GM19035 (cell line): Measurements from ENCODE around the gene NEUROD1.

ENCODE experiments used
- ATAC-seq: cut with Tn5 transposase; IDR thresholded peaks from one replicate; pipeline ENCODE4 v1.9.1; 2021; ENCODE audit not compliant: unreplicated experiment

The NEUROD1 gene

DNA sequence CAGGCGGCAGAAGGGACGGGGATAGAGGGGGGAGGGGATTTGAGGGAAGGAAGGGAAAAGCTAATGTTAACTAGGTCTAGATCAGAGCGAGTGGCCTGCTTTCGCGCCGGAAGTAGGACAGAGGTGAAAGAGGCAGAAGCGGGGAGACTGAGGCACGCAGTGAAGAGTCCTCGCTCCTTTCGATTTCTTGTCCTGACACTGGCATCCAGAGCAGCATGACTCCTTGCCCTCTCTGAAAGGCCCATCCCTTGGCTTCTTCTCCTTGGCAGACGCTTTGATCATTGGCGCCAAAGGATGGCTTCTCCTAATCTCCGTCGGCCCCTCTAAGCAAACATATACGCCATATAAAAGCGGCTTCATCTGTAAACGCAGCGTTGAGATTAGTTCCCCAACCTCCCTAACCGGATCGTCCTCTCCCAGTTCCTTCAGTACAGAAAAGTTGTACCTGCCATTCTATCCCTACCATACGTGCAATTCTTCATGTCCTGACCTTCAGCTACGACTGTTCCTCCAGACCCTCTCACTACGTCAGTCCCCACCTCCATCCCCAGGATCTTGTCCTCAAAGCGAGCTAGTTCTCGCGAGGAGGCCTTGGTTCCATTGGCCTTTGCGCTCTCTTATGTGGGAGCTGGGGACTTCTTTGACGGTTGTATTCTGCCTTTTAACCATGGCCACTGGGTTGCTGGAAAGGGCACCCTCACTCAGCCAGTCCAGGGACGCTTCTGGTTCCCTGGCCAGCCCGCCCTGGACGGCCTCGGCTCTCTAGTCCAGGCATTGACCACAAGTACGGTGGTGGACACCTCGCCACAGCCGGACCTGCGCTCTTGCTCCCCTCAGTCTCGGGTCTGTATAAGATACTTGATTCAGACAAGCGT is 857 bp upstream of the NEUROD1 start:
- no peak for ATAC-seq

DNA sequence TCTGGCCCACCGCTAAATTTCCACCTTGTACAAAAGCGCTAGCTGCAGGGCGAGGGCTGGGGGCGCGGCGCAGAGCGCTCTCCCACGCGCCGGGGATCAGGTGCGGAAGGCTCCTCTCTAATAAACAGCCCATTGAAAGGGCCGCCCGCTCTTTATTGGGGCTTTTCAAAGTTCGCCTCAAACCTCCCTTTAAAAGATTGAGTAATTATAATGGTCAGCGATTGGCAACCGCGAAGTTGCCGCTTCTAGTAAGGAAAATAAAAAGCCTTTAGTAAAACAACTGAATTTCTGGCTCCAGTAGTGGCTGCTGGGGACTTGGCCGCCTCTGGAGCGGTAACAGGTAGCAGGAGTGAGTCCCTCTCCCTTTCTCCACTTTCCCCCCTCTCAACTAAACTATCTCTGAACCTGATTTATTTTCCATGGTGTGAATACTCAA is 755 bp downstream of the NEUROD1 start:
- ATAC-seq, result no peak

DNA sequence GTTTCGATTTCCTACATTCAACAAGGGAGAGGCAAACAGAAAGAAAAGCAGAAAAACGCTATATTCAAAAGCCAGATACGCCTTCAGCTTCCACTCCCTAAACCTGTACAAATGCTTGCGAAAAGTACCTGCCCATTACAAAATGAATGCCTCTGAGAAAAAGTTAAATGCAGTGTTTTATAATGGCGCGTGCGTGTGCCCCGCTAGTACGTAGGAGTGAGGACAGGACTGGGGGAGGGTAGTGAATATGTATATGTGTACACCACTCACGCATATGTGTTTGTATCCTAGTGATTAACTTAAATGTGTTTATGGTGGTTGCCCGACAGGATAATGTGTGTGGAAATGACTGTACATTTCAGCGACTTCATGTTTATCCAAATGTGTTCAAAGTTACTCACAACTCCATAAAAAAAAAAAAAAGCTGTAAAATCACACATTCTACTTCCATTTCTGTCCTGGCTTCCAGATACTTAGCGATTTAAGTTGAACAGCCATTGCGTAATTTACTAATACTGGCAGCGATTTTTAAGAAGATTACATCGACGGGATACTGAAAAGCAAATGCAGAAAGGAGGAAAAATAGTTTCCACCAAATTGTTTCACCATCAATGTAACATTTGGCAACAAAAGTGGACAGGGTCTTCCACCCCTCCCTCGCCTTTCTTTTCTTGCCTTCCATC is 1.3 kb downstream of the NEUROD1 start:
- no peak for ATAC-seq

- ATAC-seq, result no peak
Observed at GRCh38 chr2:181677912-181678586, 2.3 kb downstream of the NEUROD1 start.

DNA sequence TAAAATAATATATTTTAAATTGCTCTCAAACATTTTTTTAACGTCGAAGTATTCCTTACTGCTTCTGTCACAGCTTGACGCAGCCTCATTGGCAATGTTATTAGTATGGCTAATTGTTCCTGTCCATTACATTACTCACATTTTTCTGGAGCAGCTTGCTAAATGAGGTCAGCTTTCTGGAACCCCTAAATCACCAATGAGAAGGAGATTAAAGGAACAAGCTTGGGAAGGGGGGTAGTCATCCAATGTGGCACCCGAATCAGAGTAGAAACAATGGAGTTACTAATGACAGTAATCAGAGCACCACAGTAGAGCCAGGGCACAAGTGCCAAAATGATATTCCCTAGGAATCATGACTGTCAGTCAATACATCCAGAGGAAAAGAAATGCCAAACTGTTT is 5.1 kb downstream of the NEUROD1 start:
- ATAC-seq, result no peak

DNA sequence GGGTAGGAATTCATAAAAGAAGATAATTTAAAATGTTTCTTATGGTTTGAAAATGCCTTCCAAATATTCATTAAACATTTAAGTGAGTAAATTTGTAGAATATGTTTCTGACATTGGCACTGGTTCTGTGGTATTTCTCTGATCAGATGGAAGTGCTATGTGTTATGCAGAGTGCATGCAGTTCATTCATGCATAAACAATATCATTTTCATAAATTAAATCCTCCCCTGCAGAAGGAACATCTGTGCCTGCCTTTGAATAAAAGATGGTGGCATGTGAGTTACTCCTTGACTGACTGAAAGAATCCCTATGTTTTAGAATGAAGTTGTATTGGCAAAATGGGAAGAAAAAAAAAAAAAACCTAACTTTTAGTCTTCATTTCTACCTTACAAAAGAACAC is 5.9 kb downstream of the NEUROD1 start:
- ATAC-seq, result no peak

- ATAC-seq, result peak; percentile 21
Observed at GRCh38 chr2:181673173-181673572, 7.1 kb downstream of the NEUROD1 start.

- ATAC-seq, result peak; percentile 95
Observed at GRCh38 chr2:181672255-181673008, 7.9 kb downstream of the NEUROD1 start.

- no peak for ATAC-seq
Observed at GRCh38 chr2:181670632-181671031, 9.7 kb downstream of the NEUROD1 start.

DNA sequence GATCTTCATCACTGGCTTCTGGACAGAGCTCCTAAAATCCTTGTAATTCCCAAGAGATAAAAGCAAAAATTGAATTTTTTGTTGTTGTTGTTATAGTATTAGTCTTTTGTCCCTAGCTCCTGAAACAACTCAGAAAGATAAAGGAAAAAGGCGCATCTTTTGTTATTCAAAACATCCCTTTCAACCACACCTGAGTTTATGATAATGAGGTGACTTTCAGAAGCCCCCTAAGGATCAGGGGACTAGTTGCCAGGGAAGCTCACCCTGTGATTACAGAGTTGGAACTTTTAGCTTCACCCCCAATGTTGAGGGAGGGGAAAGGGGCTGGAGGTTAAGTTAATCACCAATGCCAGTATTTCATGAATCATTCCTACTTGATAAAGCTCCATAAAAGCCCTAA is 13.1 kb downstream of the NEUROD1 start:
- no peak for ATAC-seq

GRCh38 chr2:181662287-181662686 is 18.0 kb downstream of the NEUROD1 start:
- ATAC-seq, result no peak

DNA sequence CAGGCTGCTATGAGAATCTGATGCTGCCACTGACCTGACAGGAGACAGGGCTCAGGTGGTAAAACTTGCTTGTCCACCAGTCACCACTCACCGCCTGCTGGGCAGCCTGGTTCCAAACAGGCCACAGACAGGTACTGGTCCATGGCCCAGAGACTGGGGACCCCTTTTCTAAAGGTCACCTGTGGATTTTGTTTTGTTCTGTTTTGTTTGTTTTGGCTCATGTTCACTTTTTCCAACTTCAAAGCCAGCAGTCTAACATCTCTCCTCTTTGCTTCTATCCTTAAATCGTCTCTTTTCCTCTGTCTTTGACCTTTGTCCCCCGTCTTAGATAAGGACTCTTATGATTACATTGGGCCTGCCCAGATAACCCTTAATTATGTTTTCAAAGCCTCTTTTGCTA is 20.1 kb downstream of the NEUROD1 start:
- ATAC-seq, result no peak

GRCh38 chr2:181658444-181658843 is 21.9 kb downstream of the NEUROD1 start:
- no peak for ATAC-seq

- peak; percentile 2 for ATAC-seq
Observed at GRCh38 chr2:181657379-181657778, 22.9 kb downstream of the NEUROD1 start.

DNA sequence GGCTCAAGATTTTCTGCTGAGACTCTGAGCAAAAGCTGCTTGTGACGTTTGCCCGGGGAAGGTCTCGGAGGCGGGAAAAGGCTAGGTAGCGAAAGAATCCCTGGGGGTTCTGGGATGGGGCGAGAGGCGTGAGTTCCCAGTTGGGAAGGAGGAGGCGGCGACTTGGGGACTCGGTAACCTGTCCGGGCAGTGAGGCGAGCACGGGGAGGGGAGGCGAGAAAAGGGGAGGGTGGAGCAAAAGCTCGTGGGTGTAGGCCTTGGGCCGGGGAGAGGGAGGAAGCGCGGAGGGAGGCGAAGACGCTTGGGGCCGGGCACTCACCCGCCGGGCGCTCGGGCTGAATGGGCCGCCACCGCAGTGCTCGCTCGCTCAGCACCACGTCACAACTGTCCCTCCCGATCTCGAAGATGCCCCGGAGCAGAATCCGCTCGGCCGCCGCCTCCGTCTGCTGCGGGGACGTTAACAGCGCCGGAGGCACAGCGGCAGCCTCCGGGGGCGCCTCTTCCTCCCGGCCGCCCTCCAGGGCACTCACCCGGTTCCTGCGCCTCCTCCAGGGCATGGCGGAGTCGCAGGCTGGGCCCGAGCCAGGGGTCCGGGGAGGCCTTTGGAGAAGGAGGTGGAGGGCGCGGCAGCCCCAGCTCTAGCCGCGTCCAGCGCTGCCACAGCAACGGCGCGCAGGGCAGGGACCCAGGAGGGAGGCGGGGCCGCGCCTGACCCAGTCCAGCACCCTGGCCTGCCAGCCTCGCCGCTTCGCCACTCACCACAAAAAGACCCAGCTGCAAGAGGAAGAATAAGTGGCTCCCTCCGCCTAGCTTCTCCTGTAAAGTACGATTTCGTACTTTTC is 23.6 kb downstream of the NEUROD1 start, which contains the start of gene CERKL:
CERKL (minus strand) TSS at position 656 of the 842 bp plus-strand sequence; CDS start at position 557, 99 bp downstream.
- peak; percentile 94 for ATAC-seq

DNA sequence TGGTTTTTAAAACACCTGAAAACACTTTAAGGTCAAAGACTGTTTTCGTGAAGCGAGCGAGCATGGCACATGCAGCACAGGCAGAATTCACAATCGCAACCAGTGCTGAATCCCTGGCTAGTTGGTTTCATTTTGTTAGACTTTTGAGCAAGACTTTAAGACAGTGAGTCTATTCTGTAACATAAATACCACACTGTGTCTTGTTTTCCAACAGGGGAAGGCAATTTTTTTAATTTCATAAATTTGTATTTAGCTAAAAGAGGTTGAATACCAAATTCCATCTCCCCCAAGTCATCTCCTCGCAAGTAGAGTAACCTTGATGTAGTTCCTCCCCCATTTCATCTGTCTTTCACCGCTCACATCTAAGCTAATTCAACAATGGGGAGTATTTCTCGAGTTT is 24.8 kb downstream of the NEUROD1 start:
- no peak for ATAC-seq

GRCh38 chr2:181649436-181649979 is 30.8 kb downstream of the NEUROD1 start:
- ATAC-seq, result no peak

DNA sequence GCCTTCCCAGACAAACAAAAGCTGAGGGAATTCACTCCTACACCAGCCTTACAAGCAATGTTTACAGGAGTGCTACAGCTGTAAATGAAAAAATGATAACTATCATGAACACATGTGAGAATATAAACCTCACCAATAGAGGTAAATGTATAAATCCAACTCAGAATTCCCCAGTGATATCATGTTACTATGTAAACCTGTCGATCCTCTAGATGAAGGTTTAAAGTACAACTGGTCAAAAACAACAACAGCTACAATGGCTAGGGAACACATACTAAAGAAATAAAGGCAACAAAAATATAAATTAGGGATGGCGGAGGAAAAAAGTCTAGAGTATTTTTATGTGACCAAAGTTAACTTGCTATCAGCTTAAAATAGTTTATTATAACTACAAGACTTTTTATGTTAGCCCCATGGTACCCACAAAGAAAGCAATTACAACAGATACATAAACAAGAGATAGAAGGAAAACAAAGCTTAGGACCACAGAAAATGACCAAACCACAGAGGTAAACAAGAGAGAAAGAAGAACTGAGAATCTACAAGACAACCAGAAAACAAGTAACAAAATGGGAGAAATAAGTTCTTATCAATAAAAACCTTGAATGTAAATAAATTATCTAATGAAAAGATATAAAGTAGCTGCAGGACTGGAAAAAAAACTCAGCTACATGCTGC is 31.7 kb downstream of the NEUROD1 start:
- peak; percentile 77 for ATAC-seq

GRCh38 chr2:181646415-181646987 is 33.8 kb downstream of the NEUROD1 start:
- no peak for ATAC-seq
